Progenitor cell of endocrine pancreas (in vitro differentiated cells): Measurements from ENCODE around the gene SFRP5. TPM values are rescaled to one million over a fixed set of nuclear protein-coding genes. Genes with fewer than 3 reads are reported as not detected.
A peak's percentile ranks its signal among the peaks of the same experiment; 100 is the strongest.

Experiments used
- DNase-seq: peaks from one replicate; pipeline ENCODE4 v3.0.0; 2021; ENCODE audit warnings: low spot score; ENCODE audit not compliant: unreplicated experiment
- H3K27ac Mint-ChIP-seq: 2 replicates; pipeline ENCODE4 v1.8.0; 2021; ENCODE audit warnings: mild to moderate bottlenecking, moderate library complexity, mixed read lengths
- H3K27me3 Mint-ChIP-seq: 2 replicates; pipeline ENCODE4 v1.8.0; 2021; ENCODE audit warnings: mixed read lengths
- H3K36me3 Mint-ChIP-seq: 2 replicates; pipeline ENCODE4 v1.8.0; 2022; ENCODE audit warnings: mixed read lengths; ENCODE audit not compliant: insufficient read depth
- H3K4me1 Mint-ChIP-seq: 2 replicates; pipeline ENCODE4 v1.8.0; 2021; ENCODE audit warnings: low read depth, mixed read lengths
- H3K4me3 Mint-ChIP-seq: 2 replicates; pipeline ENCODE4 v1.8.0; 2021; ENCODE audit warnings: low read depth, mild to moderate bottlenecking, moderate library complexity, mixed read lengths
- H3K9me3 Mint-ChIP-seq: 2 replicates; pipeline ENCODE4 v1.8.0; 2021; ENCODE audit warnings: low read depth, mixed read lengths
- total RNA-seq: library from RNA; stranded (reverse); gene quantifications from 2 replicates; pipeline ENCODE4 v1.2.1, GENCODE V29; 2021
- TF ChIP-seq, protein P1 (sequence below): fragments of 200-600 bp; sonication (generic); IDR thresholded peaks from one replicate; pipeline ENCODE4 v1.5.0; 2021; ENCODE audit warnings: antibody characterized with exemption, mild to moderate bottlenecking; ENCODE audit not compliant: unreplicated experiment

SFRP5 gene
- total RNA-seq, 1 donor from 2014 or later: 81.0 TPM

GRCh38 chr10:97773096-97773495 lies 1.3 kb upstream of the SFRP5 start:
- no peak overlapping the region for H3K4me3 Mint-ChIP-seq
- H3K4me1 Mint-ChIP-seq: peaks cover 32% of the 10 kb centered on the region
- H3K9me3 Mint-ChIP-seq: no peaks in the 10 kb centered on the region
- TF ChIP-seq, protein P1, sequence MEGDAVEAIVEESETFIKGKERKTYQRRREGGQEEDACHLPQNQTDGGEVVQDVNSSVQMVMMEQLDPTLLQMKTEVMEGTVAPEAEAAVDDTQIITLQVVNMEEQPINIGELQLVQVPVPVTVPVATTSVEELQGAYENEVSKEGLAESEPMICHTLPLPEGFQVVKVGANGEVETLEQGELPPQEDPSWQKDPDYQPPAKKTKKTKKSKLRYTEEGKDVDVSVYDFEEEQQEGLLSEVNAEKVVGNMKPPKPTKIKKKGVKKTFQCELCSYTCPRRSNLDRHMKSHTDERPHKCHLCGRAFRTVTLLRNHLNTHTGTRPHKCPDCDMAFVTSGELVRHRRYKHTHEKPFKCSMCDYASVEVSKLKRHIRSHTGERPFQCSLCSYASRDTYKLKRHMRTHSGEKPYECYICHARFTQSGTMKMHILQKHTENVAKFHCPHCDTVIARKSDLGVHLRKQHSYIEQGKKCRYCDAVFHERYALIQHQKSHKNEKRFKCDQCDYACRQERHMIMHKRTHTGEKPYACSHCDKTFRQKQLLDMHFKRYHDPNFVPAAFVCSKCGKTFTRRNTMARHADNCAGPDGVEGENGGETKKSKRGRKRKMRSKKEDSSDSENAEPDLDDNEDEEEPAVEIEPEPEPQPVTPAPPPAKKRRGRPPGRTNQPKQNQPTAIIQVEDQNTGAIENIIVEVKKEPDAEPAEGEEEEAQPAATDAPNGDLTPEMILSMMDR: no peak
- peaks cover 19% of the 10 kb centered on the region for H3K27me3 Mint-ChIP-seq
- no peak overlapping the region for H3K27ac Mint-ChIP-seq
- peaks cover 6% of the 10 kb centered on the region for H3K36me3 Mint-ChIP-seq
- no peak for DNase-seq

DNA sequence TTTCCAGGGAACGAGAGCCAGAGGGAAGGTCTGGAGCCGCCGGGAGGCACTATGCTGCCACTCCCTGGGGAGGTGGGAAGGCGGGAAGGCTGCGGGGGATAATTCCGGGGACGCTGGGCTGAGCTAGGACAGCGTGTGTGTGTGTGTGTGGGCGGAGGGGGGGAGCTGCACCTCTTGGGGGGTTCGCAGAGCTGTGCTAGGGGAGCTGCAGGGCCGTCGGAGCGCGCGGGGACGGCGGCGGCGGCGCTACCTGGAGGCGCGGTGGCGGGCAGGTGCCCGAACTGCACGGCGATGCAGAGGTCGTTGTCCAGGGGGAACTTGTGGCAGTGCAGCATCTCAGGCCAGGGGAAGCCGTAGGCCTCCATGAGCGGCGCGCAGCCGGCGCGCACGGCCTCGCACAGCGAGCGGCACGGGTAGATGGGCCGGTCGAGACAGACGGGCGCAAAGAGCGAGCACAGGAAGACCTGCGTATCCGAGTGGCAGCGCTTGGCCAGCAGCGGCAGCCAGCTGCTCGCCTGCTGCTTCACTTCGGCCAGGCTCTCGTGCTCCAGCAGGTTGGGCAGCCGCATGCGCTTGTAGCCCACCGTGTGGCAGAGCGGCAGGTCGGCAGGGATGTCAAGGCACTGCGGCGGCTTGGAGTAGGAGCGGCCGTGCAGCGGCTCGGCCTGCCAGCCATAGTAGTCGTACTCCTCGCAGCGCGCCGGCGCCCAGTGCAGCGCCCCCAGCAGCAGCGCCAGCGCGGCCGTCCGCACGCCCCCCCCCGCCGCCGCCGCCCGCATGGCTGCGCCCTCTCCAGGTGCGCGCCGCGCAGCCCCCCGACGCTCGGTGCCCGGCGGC lies 526 bp downstream of the SFRP5 start:
- DNase-seq: peak; percentile 48
- Mint-ChIP-seq H3K27me3 (peaks cover 20% of the 10 kb centered on the region), H3K36me3 (peaks cover 12% of the 10 kb centered on the region), H3K9me3 (no peaks in the 10 kb centered on the region), H3K4me1 (peaks cover 31% of the 10 kb centered on the region), H3K4me3 (peak overlapping the region; percentile 83), H3K27ac (peak overlapping the region; percentile 83)
- TF ChIP-seq, protein P1: peak; percentile 25

- Mint-ChIP-seq H3K9me3 (no peaks in the 10 kb centered on the region), H3K4me3 (peak overlapping the region; percentile 83), H3K4me1 (peaks cover 30% of the 10 kb centered on the region), H3K27ac (no peak overlapping the region), H3K27me3 (peaks cover 20% of the 10 kb centered on the region), H3K36me3 (peaks cover 12% of the 10 kb centered on the region)
- TF ChIP-seq, protein P1: no peak
- no peak for DNase-seq
These were observed 1.5 kb downstream of the SFRP5 start for GRCh38 chr10:97770255-97770654.

- Mint-ChIP-seq H3K36me3 (peaks cover 12% of the 10 kb centered on the region), H3K27ac (no peak overlapping the region), H3K27me3 (peaks cover 20% of the 10 kb centered on the region), H3K4me1 (peaks cover 40% of the 10 kb centered on the region), H3K9me3 (no peaks in the 10 kb centered on the region), H3K4me3 (no peak overlapping the region)
- TF ChIP-seq, protein P1: no peak
- DNase-seq: no peak
These were observed 3.2 kb downstream of the SFRP5 start for GRCh38 chr10:97768322-97769315.
